GM08714 (cell line): ENCODE measurements around the gene CAMK2N2.

ENCODE experiments used
- H3K4me3 ChIP-seq: fragments of 200-500 bp; sonication (Bioruptor generic); 2 replicates; pipeline ENCODE4 v1.5.1; 2014; ENCODE audit warnings: mild to moderate bottlenecking, low read length, inconsistent platforms
- ZNF274 ChIP-seq: IDR thresholded peaks from 2 replicates; pipeline ENCODE4 v1.6.1; 2012; ENCODE audit warnings: mild to moderate bottlenecking, low read depth, low read length

Gene CAMK2N2

GRCh38 chr3:184259396-184259877 lies 1.9 kb downstream of the CAMK2N2 start:
- no peak overlapping the region for H3K4me3 ChIP-seq
- no peak for TF ChIP-seq ZNF274

GRCh38 chr3:184258926-184259325 lies 2.4 kb downstream of the CAMK2N2 start:
- no peak overlapping the region for H3K4me3 ChIP-seq
- TF ChIP-seq ZNF274 = no peak

- no peak overlapping the region for H3K4me3 ChIP-seq
- no peak for TF ChIP-seq ZNF274
These were observed 4.1 kb downstream of the CAMK2N2 start for GRCh38 chr3:184257083-184257915.

- H3K4me3 ChIP-seq = no peak overlapping the region
- no peak for TF ChIP-seq ZNF274
These were observed 5.9 kb downstream of the CAMK2N2 start for GRCh38 chr3:184255291-184256039.

DNA sequence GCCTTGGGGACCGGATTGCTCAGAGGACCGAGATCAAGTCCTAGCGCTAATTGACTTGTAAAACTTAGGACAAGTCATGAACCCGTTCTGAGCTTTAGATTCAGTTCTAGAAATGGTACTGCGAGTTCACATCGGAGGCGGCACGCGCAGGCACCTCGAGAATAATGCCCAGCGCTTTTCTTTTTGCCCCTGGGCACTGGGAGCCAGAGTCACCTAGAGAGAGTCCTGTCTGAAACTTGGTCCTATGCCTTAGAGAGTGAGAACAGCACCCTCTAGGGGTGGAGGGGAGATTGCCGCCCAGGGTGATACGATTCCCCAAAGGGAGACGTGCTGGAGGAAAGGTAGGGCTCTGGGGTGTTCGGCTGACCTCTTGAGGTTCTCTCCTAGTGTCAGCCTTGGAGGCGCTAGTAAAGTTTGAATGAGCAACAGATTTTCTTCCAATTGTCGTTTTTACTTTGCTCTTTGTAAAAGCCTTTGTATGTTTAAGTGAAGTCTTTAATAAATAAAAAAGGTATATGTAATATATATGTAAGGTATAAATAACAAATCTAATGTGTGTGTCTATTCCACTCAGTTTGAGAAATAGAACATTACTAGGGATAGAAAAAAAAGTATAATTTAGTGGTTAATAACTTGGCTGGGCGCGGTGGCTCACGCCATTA lies 11.1 kb downstream of the CAMK2N2 start:
- no peak for TF ChIP-seq ZNF274
- H3K4me3 ChIP-seq = peak overlapping the region; percentile 98

DNA sequence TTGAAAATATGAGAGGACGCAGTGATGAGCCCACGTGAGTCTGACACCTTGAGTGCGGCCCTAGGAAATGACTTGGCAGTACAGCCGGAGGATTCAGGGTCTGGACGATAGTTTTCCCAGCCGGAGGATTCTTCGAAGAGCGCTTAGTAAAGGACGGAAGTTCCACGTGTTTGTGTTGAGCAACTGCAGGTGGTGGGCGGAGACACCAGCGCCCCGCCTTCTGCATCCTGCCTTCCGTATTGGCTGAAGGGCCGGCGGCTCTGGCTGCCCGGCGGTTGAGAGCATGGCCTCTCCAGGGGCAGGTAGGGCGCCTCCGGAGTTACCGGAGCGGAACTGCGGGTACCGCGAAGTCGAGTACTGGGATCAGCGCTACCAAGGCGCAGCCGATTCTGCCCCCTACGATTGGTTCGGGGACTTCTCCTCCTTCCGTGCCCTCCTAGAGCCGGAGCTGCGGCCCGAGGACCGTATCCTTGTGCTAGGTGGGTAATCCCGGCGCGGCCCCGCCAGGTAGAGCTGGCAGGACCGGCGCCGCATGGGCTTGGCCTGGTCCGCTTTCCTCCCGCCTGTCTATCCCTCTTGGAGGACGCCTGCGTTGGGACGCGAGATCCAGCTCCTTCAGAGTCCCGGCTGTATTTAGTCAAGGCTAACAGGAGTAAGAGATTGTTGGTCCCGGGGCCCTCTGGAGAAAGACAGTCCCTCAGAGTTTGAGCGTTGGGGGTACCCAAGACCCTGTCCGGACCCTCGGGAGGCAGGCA lies 11.8 kb downstream of the CAMK2N2 start, which contains the start of gene EEF1AKMT4:
TSS of gene EEF1AKMT4 (plus strand) at position 261 of the 755 bp plus-strand sequence. CDS start at position 284, 23 bp downstream.
- peak within 1 kb of the TSS; percentile 98 for H3K4me3 ChIP-seq
- TF ChIP-seq ZNF274 = no peak

DNA sequence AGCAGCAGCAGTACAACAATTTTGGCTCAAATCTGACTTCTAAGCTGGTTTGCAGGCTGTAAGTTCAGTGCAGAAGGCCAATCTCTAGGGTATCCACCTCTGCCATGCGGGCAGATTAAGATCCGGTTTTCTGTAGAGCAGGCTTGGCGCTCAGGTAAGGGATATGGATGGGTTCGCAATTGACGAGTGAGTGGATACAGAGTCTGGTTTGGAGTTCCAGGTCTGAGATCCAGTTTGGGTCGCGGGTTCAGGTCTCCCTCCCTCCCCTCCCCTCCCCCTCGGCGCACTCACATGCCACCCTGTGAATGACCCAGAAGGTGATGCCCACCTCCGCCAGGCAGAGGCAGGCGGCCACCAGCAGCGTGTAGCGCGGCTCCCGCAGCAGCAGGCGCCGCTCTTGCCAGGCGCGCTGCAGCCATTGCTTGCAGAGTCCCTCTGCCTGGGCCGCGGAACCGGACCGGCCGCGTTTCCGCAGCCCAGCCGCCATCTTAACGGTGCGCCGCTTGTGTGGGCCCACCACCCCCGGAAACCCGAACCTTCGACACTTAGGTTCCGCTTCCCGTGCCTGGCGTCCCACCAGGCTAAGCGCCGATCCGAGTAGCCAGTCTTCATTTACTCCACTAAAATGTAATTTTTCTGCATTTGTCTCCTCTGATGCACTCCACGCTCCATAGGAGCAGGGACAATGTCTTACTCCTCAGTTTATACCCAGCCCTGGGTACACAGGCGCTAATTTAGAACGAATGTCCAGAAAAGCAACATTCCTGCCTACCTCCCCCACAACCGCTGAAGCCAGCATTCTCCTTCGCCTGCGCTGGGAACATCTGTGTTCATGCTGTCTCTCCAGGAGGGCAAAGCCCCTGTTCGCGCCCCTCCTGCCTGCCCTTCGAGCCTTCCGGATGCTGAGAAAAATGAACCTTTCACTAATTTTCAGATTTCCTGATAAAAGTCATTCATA lies 12.6 kb downstream of the CAMK2N2 start, which contains the start of gene ALG3:
TSS of gene ALG3 (minus strand) at position 509 of the 958 bp plus-strand sequence. CDS start at position 487, 22 bp downstream.
- TF ChIP-seq ZNF274 = no peak
- peak within 1 kb of the TSS; percentile 98 for H3K4me3 ChIP-seq

GRCh38 chr3:184242297-184242685 lies 19.1 kb downstream of the CAMK2N2 start:
- H3K4me3 ChIP-seq = no peak overlapping the region
- TF ChIP-seq ZNF274 = no peak

- TF ChIP-seq ZNF274 = no peak
- H3K4me3 ChIP-seq = no peak overlapping the region
These were observed 19.7 kb downstream of the CAMK2N2 start for GRCh38 chr3:184241447-184242296.

GRCh38 chr3:184241141-184241446 lies 20.3 kb downstream of the CAMK2N2 start:
- H3K4me3 ChIP-seq = no peak overlapping the region
- TF ChIP-seq ZNF274 = no peak

GRCh38 chr3:184240384-184241140 lies 20.8 kb downstream of the CAMK2N2 start:
- H3K4me3 ChIP-seq = no peak overlapping the region
- TF ChIP-seq ZNF274 = no peak
